GM18498 (cell line): Measurements from ENCODE around the gene GASK1A.
"Not testable (repeated sequence)": the region's sequence is repeated elsewhere in the genome, so short reads cannot be mapped to it uniquely, and the experiment has no call there.

Experiments
- ATAC-seq: cut with Tn5 transposase; IDR thresholded peaks from one replicate; pipeline ENCODE4 v1.9.1; 2021; ENCODE audit warnings: mild to moderate bottlenecking, moderate library complexity; ENCODE audit not compliant: unreplicated experiment

The GASK1A gene

GRCh38 chr3:43061101-43061895 lies 82.2 kb downstream of the GASK1A start:
- ATAC-seq, result no peak

DNA sequence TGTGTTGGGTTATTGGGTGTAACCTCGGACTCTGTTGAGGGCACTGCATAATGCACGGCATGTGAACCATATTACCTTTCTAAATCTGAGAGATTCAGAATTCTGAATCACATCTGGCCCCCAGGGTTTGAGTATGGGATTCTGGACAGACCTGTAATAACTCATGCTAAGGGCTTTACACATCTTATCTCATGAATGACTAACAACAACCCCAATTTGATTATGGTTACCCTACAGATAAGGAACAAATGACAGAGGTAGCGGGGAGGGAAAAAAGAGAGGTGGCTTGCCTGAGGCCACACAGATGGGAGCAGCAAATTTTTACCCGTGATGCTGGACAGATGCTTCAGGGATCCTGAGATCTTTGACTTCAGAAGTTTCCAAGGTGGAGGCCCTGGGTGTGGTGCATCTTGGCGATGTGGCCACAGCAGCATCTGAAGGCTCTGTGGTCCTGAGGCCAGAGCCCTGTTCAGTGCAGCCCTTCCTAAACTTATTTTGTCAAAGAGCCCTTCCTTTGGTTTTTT lies 83.0 kb downstream of the GASK1A start:
- ATAC-seq, result no peak

DNA sequence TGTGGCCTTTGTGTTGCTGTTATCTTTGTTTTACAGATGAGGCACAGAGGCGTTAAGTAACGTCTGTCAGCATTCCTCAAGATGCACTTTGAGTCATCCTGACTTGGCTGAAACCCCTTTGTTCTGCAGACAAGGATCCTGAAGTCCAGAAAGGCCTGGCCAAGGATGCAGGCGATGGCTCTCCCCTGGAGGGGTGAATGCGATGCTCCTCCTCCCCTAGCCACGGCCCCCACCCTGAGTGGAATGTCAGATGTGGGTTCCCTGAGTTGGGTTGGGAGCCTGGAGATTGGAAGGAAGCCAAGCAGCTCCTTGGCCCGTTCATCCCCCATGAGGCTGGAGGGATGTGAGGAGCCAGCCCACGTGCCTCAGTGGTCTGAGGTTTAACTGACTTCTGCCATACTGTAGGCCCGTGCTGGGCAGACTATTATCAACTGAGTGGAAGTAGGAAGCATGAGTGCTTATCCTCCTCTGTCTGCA lies 83.5 kb downstream of the GASK1A start:
- ATAC-seq, result no peak

GRCh38 chr3:43063114-43063513 lies 84.0 kb downstream of the GASK1A start:
- ATAC-seq, result no peak

DNA sequence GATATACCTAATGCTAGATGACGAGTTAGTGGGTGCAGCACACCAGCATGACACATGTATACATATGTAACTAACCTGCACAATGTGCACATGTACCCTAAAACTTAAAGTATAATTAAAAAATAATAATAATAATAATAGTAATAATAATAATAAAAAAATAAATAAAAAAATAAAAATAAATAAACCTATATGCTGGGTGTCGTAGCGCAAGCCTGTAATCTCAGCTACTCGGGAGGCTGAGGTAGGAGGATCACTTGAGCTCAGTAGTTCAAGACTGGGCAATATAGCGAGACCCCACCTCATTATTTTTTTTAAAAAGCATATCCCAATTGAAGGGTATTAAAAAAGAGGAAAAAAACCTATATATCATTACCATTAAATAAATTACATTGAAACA lies 91.6 kb downstream of the GASK1A start:
- not testable (repeated sequence) for ATAC-seq

DNA sequence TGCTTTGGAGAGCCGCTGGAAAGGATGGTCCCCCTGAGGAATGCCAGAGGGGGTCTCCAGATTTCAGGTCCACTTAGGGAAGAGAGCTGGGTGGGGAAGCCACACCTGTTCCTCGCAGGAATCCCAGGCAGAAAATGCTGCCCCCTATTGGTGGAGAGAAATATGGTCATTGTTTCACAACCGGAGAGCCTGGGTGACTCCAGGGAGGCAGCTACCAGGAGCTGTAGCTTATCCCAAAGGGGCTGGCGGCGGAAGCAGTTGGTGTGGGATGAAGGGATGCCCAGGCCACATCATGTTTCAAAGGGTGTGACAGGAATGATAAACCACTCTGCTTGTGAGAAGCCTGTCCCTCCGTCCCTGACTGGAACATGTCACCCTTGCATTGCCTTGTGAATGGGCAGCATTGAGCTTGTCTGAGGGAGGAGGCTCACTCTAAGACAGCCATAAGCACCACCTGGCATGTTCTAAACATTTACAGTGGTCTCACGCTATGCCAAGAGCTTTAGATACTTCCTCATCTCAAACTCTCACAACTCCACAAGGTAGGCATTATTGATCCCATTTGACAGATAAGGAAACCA lies 92.3 kb downstream of the GASK1A start:
- ATAC-seq, result no peak

DNA sequence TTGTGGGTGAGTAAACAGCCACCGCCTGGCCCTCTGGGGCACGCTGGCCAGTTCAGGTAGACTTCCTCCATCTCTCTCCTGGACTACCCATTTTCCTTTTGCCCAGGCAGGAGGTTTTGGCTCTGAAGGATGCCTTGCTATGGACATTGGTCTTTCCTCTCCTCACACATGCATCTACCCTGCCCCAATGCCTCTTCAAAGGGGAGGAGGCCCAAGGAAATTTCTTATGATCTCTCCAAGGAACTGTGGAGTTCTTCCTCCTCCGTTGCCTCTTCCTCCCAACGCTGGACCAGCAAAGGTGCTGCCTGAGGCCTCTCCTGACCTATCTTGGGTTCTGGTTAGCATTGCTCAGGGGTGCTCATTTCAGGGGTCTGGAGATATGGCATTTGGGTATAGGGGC lies 93.2 kb downstream of the GASK1A start:
- ATAC-seq, result no peak

GRCh38 chr3:43073116-43073835 lies 94.2 kb downstream of the GASK1A start:
- ATAC-seq, result no peak

GRCh38 chr3:43073836-43074220 lies 94.7 kb downstream of the GASK1A start:
- ATAC-seq, result no peak

DNA sequence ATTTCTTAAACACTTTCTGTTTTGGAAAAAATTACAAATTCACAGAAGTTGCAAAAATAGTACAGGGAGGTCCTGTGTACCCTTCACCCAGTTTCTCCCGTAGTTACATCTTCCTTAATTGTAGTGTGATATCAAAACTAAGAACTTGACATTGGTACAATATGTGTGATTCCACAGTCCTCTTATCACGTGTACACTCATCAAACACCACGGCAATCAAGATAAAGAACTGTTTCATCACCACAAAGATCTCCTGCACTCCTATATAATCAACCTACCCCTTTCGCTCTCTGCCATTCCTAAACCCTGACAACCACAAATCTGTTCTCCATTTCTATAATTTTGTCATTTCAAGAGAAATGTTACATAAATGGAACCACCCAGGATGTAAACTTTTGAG lies 95.4 kb downstream of the GASK1A start:
- no peak for ATAC-seq

DNA sequence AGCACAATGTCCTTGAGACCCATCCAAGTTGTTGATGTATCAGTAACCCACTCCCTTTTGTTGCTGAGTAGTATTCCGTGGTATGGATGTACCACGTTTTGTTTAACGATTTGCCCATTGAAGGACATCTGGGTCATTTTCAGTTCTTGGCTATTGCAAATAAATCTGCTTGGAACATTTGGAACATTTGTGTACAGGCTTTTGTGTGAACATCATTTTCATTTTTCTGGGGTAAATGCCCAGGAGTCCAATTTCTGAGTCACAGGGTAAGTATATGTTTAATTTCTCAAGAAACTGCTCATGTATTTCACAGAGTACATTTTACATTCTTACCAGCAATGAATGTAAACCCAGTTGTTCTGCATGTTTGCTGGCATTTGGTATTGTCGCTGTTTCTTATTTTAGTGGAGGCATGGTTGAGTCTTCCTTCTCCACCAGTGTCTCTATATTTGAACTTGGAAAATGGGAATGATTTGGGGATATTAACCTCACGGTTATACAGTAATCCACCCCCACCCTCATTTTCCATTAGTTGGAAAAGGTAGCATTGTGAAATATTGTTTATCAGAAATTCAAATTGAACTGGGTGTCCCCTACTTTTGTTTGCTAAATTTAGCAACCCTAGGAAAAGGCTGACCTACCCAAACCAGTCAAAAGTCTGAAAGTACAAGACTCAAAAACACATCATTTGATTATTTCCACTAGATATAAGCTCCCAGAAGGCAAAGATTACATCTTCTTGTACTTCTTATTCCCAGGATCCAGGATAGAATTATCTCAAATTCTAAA lies 96.0 kb downstream of the GASK1A start:
- ATAC-seq, result no peak

- no peak for ATAC-seq
Measured at GRCh38 chr3:43075904-43076661, 97.0 kb downstream of the GASK1A start.

DNA sequence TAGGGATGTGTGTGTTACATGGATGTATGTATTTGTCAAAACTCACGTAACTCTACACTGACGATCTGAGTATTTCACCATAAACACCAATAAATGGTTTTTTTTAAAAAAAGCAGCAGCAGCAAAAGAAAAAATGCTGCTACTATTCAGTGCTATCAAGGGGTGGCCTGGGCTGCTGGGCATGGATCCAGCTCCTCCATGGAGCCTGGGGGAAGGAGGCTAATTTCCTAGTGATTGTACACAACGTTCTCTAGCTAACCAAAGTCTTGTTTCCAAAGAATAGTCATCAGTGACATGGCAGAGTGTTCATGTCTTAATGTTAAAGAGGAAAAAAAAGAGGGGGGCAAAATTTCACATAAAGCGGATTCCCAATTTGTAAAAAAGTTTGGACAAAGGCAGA lies 97.7 kb downstream of the GASK1A start:
- ATAC-seq, result no peak

DNA sequence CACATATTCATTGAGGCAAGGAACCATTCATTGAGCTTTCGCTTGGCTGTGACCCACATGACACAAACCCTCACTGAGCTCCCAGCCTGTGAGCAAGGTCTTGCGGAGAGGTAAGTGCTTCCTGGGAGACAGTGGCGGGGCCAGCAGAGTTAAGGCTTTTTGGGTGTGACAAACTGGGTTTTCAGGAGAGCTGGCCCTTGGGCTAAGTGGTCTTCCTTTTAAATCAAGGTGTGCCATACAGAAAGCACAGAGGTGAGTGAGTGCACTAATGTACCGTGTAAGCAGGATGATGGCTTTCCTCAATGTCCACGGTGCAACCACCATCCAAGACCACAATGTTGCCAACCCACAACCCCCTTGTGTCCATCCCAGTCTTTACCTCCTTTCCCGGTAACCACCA lies 98.2 kb downstream of the GASK1A start:
- no peak for ATAC-seq

DNA sequence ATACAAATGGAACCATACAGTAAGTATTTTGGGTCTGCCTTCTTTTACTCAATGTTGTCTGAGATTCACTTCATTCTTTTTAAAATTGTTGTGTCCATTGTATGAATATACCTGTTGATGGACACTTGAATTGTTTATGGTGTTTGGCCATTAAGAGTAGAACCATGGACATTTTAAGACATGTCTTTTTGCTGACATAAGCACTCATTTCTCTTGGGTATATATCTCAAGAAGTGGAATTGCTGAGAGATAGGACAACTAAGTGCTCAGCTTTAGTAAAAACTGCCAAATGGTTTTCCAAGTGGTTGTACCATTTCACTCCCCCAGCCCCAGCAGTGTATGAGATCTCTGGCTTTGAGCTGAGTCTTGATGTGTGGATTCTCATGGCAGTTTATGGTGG lies 98.6 kb downstream of the GASK1A start:
- no peak for ATAC-seq

- ATAC-seq, result no peak
Measured at GRCh38 chr3:43079536-43080332, 100.6 kb downstream of the GASK1A start.

GRCh38 chr3:43080726-43081568 lies 101.8 kb downstream of the GASK1A start:
- no peak for ATAC-seq

GRCh38 chr3:43081796-43082195 lies 102.7 kb downstream of the GASK1A start:
- no peak for ATAC-seq
